OCI-LY7 (cell line): ENCODE measurements around the gene RGCC.

Experiments
- CTCF ChIP-seq: fragments of 200-600 bp; sonication (generic); conservative IDR thresholded peaks from 2 replicates; pipeline ENCODE4 v1.5.1; 2014; ENCODE audit warnings: mild to moderate bottlenecking, antibody characterized with exemption, low read length, moderate library complexity, mixed read lengths
- EZH2phosphoT487 ChIP-seq: fragments of 200-600 bp; sonication (generic); IDR thresholded peaks from 2 replicates; pipeline ENCODE4 v1.6.1; 2018; ENCODE audit warnings: low read depth, borderline replicate concordance, mild to moderate bottlenecking, mixed run types, antibody characterized with exemption, low read length, moderate library complexity, mixed read lengths

DNA sequence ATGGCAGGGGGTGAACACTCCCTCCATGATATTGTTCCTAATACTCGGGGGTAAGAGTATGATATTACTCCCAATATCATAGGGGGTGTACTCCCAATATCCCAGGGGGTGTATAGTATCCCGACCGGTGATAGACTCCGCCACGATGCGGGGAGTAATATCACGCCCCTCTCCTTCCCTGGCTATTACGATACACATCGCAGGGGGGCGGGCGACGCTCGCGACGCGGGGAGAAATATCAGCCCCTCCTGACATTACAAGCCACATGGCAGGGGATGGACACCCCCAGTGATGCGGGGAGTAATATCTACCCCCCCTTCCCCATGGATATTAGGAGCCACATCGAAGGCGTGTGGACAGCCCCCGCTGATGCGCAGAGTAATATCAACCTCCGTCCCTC is 3.2 kb upstream of the RGCC start:
- TF ChIP-seq EZH2phosphoT487 (no peak), CTCF (no peak)
